IMR-90 (cell line): ENCODE data around the gene SLC38A5. TPM values are rescaled to one million over a fixed set of nuclear protein-coding genes. Genes with fewer than 3 reads are reported as not detected.

Source experiments
- ATAC-seq: fragments of 200-7000 bp; cut with Tn5 transposase; 2 replicates; pipeline ENCODE4 v1.9.1; 2020; ENCODE audit warnings: low read depth, mild to moderate bottlenecking, moderate library complexity
- BruUV-seq: library from RNA; stranded (reverse); fragments of 400-500 nt; replicated peaks from 2 replicates; lab custom pipeline; 2021; lab: Mats Ljungman, UMichigan
- CTCF ChIA-PET: fragments of 300-600 bp; formaldehyde crosslinking; extraction: SDS; loops from one replicate; lab custom pipeline; 2021; ENCODE audit warnings: antibody characterized with exemption; lab: Yijun Ruan, JAX
- POLR2A ChIA-PET: fragments of 300-600 bp; sonication (Branson Sonifier 250); formaldehyde crosslinking; loops from one replicate; lab custom pipeline; 2022; ENCODE audit warnings: antibody characterized with exemption; ENCODE audit not compliant: unreplicated experiment; lab: Charles Lee
- DNase-seq: peaks from one replicate; pipeline ENCODE4 v3.0.0; 2013
- H2AFZ ChIP-seq: replicated peaks from 2 replicates; pipeline ENCODE3; 2013; ENCODE audit warnings: low read length, mild to moderate bottlenecking; ENCODE audit not compliant: poor library complexity
- H2AK5ac ChIP-seq: 2 replicates; pipeline ENCODE4 v1.6.1; 2013; ENCODE audit warnings: low read depth, low read length, inconsistent platforms
- H2AK9ac ChIP-seq: replicated peaks from 2 replicates; pipeline ENCODE3; 2013; ENCODE audit warnings: mild to moderate bottlenecking, low read depth, low read length, moderate library complexity; ENCODE audit not compliant: poor library complexity
- H2BK120ac ChIP-seq: 2 replicates; pipeline ENCODE4 v1.6.1; 2013; ENCODE audit warnings: low read depth, low read length, inconsistent platforms
- H2BK15ac ChIP-seq: 3 replicates; pipeline ENCODE4 v1.6.1; 2013; ENCODE audit warnings: low read depth, low read length, inconsistent platforms
- H2BK20ac ChIP-seq: 2 replicates; pipeline ENCODE4 v1.6.1; 2013; ENCODE audit warnings: low read depth, mild to moderate bottlenecking, inconsistent platforms, low read length, moderate library complexity
- H2BK5ac ChIP-seq: 2 replicates; pipeline ENCODE4 v1.6.1; 2013; ENCODE audit warnings: mild to moderate bottlenecking, low read depth, low read length, inconsistent platforms; ENCODE audit not compliant: poor library complexity, severe bottlenecking
- H3K14ac ChIP-seq: replicated peaks from 2 replicates; pipeline ENCODE4 v1.6.1; 2013; ENCODE audit warnings: low read depth, low read length, inconsistent platforms
- H3K18ac ChIP-seq: 2 replicates; pipeline ENCODE4 v1.6.1; 2013; ENCODE audit warnings: low read depth, low read length, control low read depth
- H3K23ac ChIP-seq: 2 replicates; pipeline ENCODE4 v1.6.1; 2013; ENCODE audit warnings: low read depth, low read length, inconsistent platforms
- H3K27ac ChIP-seq: 2 replicates; pipeline ENCODE4 v1.5.1; 2013; ENCODE audit warnings: mild to moderate bottlenecking, control low read depth, low read length; ENCODE audit not compliant: insufficient read depth
- H3K27me3 ChIP-seq: 2 replicates; pipeline ENCODE4 v1.6.1; 2013; ENCODE audit warnings: low read length; ENCODE audit not compliant: control insufficient read depth, insufficient read depth
- H3K36me3 ChIP-seq: 2 replicates; pipeline ENCODE4 v1.6.1; 2013; ENCODE audit warnings: low read length, mixed read lengths; ENCODE audit not compliant: control insufficient read depth, insufficient read depth
- H3K4ac ChIP-seq: 2 replicates; pipeline ENCODE4 v1.6.1; 2013; ENCODE audit warnings: low read depth, low read length, inconsistent platforms
- H3K4me1 ChIP-seq: 2 replicates; pipeline ENCODE4 v1.6.1; 2013; ENCODE audit warnings: low read length, mixed read lengths; ENCODE audit not compliant: control insufficient read depth, insufficient read depth
- H3K4me2 ChIP-seq: 2 replicates; pipeline ENCODE4 v1.6.1; 2013; ENCODE audit warnings: low read depth, mild to moderate bottlenecking, control low read depth, low read length, moderate library complexity
- H3K4me3 ChIP-seq: 2 replicates; pipeline ENCODE4 v1.5.1; 2013; ENCODE audit warnings: low read depth, mild to moderate bottlenecking, control low read depth, low read length, moderate library complexity; ENCODE audit not compliant: insufficient read depth
- H3K56ac ChIP-seq: 2 replicates; pipeline ENCODE4 v1.6.1; 2013; ENCODE audit warnings: low read length, inconsistent platforms; ENCODE audit not compliant: insufficient read depth; ENCODE audit errors: extremely low read depth
- H3K79me1 ChIP-seq, 2 experiments: 2 replicates each; pipeline ENCODE4 v1.6.1; 2013; ENCODE audit warnings: low read length in 2 of 2, inconsistent platforms in 1 of 2, low read depth in 1 of 2
- H3K9ac ChIP-seq: 2 replicates; pipeline ENCODE4 v1.6.1; 2013; ENCODE audit warnings: low read depth, low read length, control low read depth
- H3K9me1 ChIP-seq: 2 replicates; pipeline ENCODE4 v1.6.1; 2013; ENCODE audit warnings: low read length, inconsistent platforms; ENCODE audit not compliant: insufficient read depth
- H3K9me3 ChIP-seq: 2 replicates; pipeline ENCODE4 v1.6.1; 2013; ENCODE audit warnings: low read length; ENCODE audit not compliant: control insufficient read depth, insufficient read depth
- H4K20me1 ChIP-seq: 2 replicates; pipeline ENCODE4 v1.6.1; 2013; ENCODE audit warnings: low read length, inconsistent platforms; ENCODE audit not compliant: insufficient read depth
- H4K5ac ChIP-seq: 2 replicates; pipeline ENCODE4 v1.6.1; 2013; ENCODE audit warnings: mild to moderate bottlenecking, low read depth, low read length, control low read depth
- H4K8ac ChIP-seq, 2 experiments: 2 replicates each; pipeline ENCODE4 v1.6.1; 2013; ENCODE audit warnings: low read depth in 2 of 2, low read length in 2 of 2, control low read depth in 1 of 2, inconsistent platforms in 1 of 2
- H4K91ac ChIP-seq: 2 replicates; pipeline ENCODE4 v1.6.1; 2013; ENCODE audit warnings: low read depth, low read length, inconsistent platforms; ENCODE audit not compliant: insufficient read depth
- CTCF ChIP-seq: conservative IDR thresholded peaks from 2 replicates; pipeline ENCODE4 v1.5.1; 2012; ENCODE audit warnings: mild to moderate bottlenecking, low read depth, low read length, improper control_type of control experiment
- MAFK ChIP-seq: IDR thresholded peaks from 2 replicates; pipeline ENCODE4 v1.6.1; 2012; ENCODE audit warnings: low read depth, low read length, improper control_type of control experiment
- RAD21 ChIP-seq: IDR thresholded peaks from 2 replicates; pipeline ENCODE4 v1.6.1; 2012; ENCODE audit warnings: low read length, improper control_type of control experiment
- SMC3 ChIP-seq: fragments of 150-350 bp; IDR thresholded peaks from 2 replicates; pipeline ENCODE4 v1.6.1; 2016; ENCODE audit warnings: low read depth, mild to moderate bottlenecking, antibody characterized with exemption, low read length, moderate library complexity
- WGBS, 2 experiments: methylation state at CpG; one replicate each; pipeline versions ENCODE4 v1.1.5 to v1.1.7; 2013; ENCODE audit warnings: missing lambda C conversion rate in 2 of 2; ENCODE audit not compliant: insufficient read length in 1 of 2; ENCODE audit errors: extremely low coverage in 2 of 2; 5-methylcytosine and 5-hydroxymethylcytosine counted together
- dilution Hi-C: fragments of 300-500 bp; cut with HindIII; formaldehyde crosslinking; loops from one replicate; pipeline ENCODE4 v1.14.3; 2018; ENCODE audit warnings: low sequenced_read_pairs; ENCODE audit not compliant: unreplicated experiment
- in situ Hi-C: fragments of 300-500 bp; cut with MboI; formaldehyde crosslinking; loops from 3 replicates; pipeline ENCODE4 v1.14.3; 2019; ENCODE audit warnings: low sequenced_read_pairs, inconsistent platforms, mixed read lengths
- intact Hi-C: fragments of 100-400 bp; cut with micrococcal nuclease; formaldehyde crosslinking; loops from 2 replicates; pipeline ENCODE4 v1.10.0; 2022
- polyA plus RNA-seq, 3 experiments: library from polyadenylated mRNA; depleted of rRNA; stranded (reverse); fragments of >200 nt; gene quantifications; 2 replicates each; pipeline ENCODE4 v1.2.3, GENCODE V29; 2012; ENCODE audit warnings: low replicate concordance in 1 of 3
- total RNA-seq: library from RNA; depleted of rRNA; stranded (reverse); fragments of >200 nt; gene quantifications from 2 replicates; pipeline ENCODE4 v1.2.3, GENCODE V29; 2012

The SLC38A5 gene
- total and polyA plus RNA-seq, 2 of the 4 experiments (the other 2 are of a cell fraction), result 12.2 to 20.4 TPM

- Histone ChIP-seq H2AK9ac (no peak overlapping the region), H3K4me3 (no peak overlapping the region), H2BK15ac (no peak overlapping the region), H2BK20ac (no peak overlapping the region), H3K27ac (no peak overlapping the region), H3K36me3 (no peaks in the 10 kb centered on the region), H3K4ac (no peak overlapping the region), H3K14ac (no peak overlapping the region), H2BK120ac (no peak overlapping the region), H3K23ac (no peak overlapping the region), H3K9me3 (no peaks in the 10 kb centered on the region; the same call in 1 of the 2 replicates), H4K91ac (no peak overlapping the region), H2AFZ (peak overlapping the region; percentile 6), H3K4me1 (peaks cover 6% of the 10 kb centered on the region), H4K5ac (no peak overlapping the region), H4K8ac (no peak overlapping the region), H2AK5ac (no peak overlapping the region), H3K4me2 (no peak overlapping the region), H4K20me1 (no peaks in the 10 kb centered on the region), H3K9me1 (peaks cover 13% of the 10 kb centered on the region), H3K9ac (no peak overlapping the region), H3K27me3 (no peaks in the 10 kb centered on the region), H3K56ac (no peak overlapping the region), H3K79me1 (no peaks in the 10 kb centered on the region), H3K18ac (no peak overlapping the region), H2BK5ac (no peak overlapping the region)
- 18% methylated on average over 6 of the region's 10 CpGs; no CpG with 5 or more reads in 1 of the 2 experiments for WGBS, 2 experiments
- ChIA-PET POLR2A (no interaction called here), CTCF (interaction anchor here (0.6 to 1.1 kb wide), 3 partner anchors 14 to 38 kb away, joined by 3 to 4 read pairs (median 4); no protein-coding TSS in a partner anchor)
- DNase-seq (peak; percentile 38), ATAC-seq (peak; percentile 55)
- dilution Hi-C loops, result no loop called here
- in situ Hi-C loops, result loop anchor here (10.0 kb wide), 1 partner anchor 409 kb away; no protein-coding TSS in a partner anchor
- BruUV-seq, result no TSS peak
- intact Hi-C loops, result loop anchor here (2.0 to 5.0 kb wide), 3 partner anchors 411 to 657 kb away; partner anchors contain the start of gene ZNF81
- peak; percentile 52 for TF ChIP-seq CTCF
- TF ChIP-seq SMC3, result peak; percentile 37; the same call in 1 of the 2 replicates
- TF ChIP-seq MAFK, result no peak
- TF ChIP-seq RAD21, result peak; percentile 59
Measured at GRCh38 chrX:48493890-48494364, 23.9 kb upstream of the SLC38A5 start.
